Ishikawa (cell line): Measurements from ENCODE around the gene SH3RF1.

Source experiments
- CEBPB ChIP-seq: IDR thresholded peaks from 2 replicates; pipeline ENCODE4 v1.6.1; 2012
- CREB1 ChIP-seq: IDR thresholded peaks from 2 replicates; pipeline ENCODE4 v1.6.1; 2012; ENCODE audit warnings: low read depth
- EGR1 ChIP-seq: IDR thresholded peaks from 2 replicates; pipeline ENCODE4 v1.6.1; 2012
- EP300 ChIP-seq: IDR thresholded peaks from 2 replicates; pipeline ENCODE4 v1.6.1; 2012; ENCODE audit warnings: borderline replicate concordance
- FOXM1 ChIP-seq: IDR thresholded peaks from 2 replicates; pipeline ENCODE4 v1.6.1; 2012; ENCODE audit warnings: low read depth, borderline replicate concordance
- MAX ChIP-seq: IDR thresholded peaks from 2 replicates; pipeline ENCODE4 v1.6.1; 2012
- NFIC ChIP-seq: IDR thresholded peaks from 2 replicates; pipeline ENCODE4 v1.6.1; 2012
- RAD21 ChIP-seq: IDR thresholded peaks from 2 replicates; pipeline ENCODE4 v1.6.1; 2012; ENCODE audit warnings: low read depth
- REST ChIP-seq: IDR thresholded peaks from 2 replicates; pipeline ENCODE4 v1.6.1; 2012; ENCODE audit warnings: low read depth, mild to moderate bottlenecking
- TAF1 ChIP-seq: IDR thresholded peaks from 2 replicates; pipeline ENCODE4 v1.6.1; 2012; ENCODE audit warnings: low read depth, mild to moderate bottlenecking
- TCF12 ChIP-seq: IDR thresholded peaks from 2 replicates; pipeline ENCODE4 v1.6.1; 2012; ENCODE audit warnings: low read depth
- TEAD4 ChIP-seq: IDR thresholded peaks from 2 replicates; pipeline ENCODE4 v1.6.1; 2012
- USF1 ChIP-seq: IDR thresholded peaks from 2 replicates; pipeline ENCODE4 v1.6.1; 2012
- YY1 ChIP-seq: IDR thresholded peaks from 2 replicates; pipeline ENCODE4 v1.6.1; 2012; ENCODE audit warnings: low read depth
- ZBTB7A ChIP-seq: IDR thresholded peaks from 2 replicates; pipeline ENCODE4 v1.6.1; 2012; ENCODE audit warnings: low read depth

SH3RF1 gene

GRCh38 chr4:169098969-169099690 lies 171.6 kb downstream of the SH3RF1 start:
- TF ChIP-seq EP300 (no peak), CREB1 (no peak), CEBPB (no peak), ZBTB7A (no peak), TAF1 (no peak), REST (no peak), YY1 (no peak), NFIC (no peak), TEAD4 (no peak), RAD21 (no peak), TCF12 (no peak), USF1 (no peak), MAX (no peak)

- TF ChIP-seq ZBTB7A (no peak), REST (no peak), RAD21 (no peak), CEBPB (no peak), CREB1 (no peak), EGR1 (no peak)
Measured at GRCh38 chr4:169098532-169098931, 172.2 kb downstream of the SH3RF1 start.

- TF ChIP-seq TCF12 (no peak), TEAD4 (no peak), EGR1 (no peak), ZBTB7A (no peak), YY1 (no peak), TAF1 (no peak), NFIC (no peak), FOXM1 (no peak), MAX (no peak), RAD21 (no peak), REST (no peak), USF1 (no peak), CEBPB (no peak)
Measured at GRCh38 chr4:169098054-169098497, 172.7 kb downstream of the SH3RF1 start.

GRCh38 chr4:169096221-169096620 lies 174.5 kb downstream of the SH3RF1 start:
- TF ChIP-seq EP300 (no peak), CREB1 (no peak), FOXM1 (no peak), TAF1 (no peak), TEAD4 (no peak), MAX (no peak)
